Activated effector memory CD4-positive, alpha-beta T cell treated with Interleukin-2 at 50 U/mL for 16 hours (primary cell): ENCODE measurements around the gene ZAP70.

Experiments
- DNase-seq: peaks from one replicate; pipeline ENCODE4 v3.0.0-alpha.2; 2020

ZAP70 gene

DNA sequence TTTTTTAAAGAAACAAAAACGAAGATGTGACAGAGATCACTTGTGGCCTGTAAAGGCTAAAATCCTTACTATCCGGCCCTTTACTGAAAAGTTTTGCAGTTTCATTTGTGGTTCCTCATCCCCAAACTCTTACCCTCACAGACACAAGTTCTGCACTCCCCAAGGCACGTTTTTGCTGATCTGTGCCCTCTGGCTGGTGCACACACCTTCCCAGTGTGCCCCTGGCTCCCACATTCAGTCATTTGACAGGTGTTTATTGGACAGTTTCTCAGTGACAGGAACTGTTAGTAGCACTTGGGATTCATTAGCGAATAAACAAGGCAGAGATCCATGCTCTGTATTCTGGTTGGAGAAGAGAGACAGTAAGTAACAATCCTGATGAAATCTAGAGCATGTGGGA is 22.8 kb downstream of the ZAP70 start:
- no peak for DNase-seq

DNA sequence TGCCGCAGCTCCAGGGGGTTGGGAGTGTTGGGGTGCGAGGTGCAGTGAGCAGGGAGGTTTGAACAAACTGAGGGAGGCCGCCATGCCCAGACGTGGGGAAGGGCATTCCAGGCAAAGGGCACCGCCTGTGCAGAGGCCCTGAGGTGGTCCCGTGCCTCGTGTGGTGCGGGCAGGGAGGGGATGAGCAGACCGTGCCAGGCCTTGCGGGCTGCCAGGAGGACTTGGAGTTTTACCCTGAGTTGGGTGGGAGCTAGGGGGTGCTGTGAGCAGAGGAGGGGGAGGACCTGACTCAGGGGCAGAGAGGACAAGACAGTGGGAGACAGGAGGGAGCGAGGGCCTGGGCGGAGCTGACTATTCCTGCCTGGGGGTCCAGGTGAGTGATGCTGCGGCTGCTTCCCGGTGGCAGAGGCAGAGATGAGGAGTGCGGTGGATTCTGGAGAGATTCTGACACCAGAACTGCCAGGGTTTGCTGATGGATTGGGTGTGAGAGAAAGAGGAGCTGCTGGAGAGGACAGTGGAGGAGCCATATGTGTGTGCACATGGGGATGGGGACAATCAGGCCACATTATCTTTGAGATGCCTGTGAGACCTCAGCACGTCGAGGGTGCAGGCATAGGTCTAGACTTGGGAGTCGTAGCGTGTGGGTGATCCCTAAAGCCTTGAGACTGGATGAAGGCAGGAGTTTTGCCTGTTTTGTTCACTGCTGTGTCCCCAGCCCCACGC is 23.4 kb downstream of the ZAP70 start:
- DNase-seq: no peak

DNA sequence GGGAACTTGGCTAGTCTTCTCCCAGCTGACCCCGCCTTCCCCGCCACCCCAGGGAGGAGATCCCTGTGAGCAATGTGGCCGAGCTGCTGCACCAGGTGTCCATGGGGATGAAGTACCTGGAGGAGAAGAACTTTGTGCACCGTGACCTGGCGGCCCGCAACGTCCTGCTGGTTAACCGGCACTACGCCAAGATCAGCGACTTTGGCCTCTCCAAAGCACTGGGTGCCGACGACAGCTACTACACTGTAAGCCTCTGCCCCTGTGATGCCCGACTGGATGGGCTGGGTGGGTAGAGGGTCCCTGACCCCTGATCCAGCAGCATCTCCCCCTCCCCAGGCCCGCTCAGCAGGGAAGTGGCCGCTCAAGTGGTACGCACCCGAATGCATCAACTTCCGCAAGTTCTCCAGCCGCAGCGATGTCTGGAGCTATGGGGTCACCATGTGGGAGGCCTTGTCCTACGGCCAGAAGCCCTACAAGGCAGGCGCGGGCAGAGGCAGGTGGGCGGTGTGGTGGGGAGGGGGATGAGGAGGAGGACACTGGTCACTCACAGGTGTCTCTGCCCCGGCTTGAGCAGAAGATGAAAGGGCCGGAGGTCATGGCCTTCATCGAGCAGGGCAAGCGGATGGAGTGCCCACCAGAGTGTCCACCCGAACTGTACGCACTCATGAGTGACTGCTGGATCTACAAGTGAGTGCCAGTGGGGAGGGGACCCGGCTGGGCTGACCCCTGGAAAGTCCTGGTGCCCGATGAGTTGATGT is 24.2 kb downstream of the ZAP70 start:
- no peak for DNase-seq

DNA sequence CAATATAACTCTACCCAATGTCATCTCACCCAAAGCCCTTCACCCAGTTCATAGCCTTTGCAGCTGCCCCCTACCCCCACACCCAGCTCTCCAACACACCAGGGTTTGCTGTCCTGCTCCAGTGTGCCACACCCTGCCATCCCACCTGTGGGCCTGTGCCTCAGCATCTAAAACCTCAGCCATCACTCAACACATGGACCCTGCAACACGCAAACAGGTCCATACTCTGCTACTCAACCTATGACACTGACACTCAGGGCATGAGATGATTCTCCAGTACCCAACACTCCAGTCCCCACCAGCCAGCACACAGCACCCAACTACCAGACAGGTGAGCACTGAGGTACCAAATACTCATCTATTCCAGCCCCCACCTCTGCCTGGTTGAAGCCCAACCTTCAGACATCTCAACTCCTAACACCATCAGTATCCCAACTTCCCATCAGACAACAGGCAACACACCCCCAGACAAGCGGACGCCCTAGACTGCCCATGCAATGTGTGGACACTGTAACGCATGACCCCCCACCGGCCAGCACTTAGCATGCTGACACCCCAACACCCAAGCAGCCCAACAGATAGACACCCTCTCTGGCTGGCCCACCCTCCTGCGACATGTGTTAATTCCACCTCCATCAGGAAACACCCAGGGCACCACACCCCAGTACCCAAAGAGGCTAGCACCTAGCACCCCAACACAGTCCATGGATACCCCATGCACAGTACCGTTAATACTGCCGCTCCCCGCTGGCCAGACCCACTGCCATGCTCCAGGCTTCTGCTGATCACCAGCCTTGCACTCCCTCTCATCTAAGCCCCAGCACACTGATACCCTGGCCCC is 25.0 kb downstream of the ZAP70 start:
- DNase-seq: no peak

DNA sequence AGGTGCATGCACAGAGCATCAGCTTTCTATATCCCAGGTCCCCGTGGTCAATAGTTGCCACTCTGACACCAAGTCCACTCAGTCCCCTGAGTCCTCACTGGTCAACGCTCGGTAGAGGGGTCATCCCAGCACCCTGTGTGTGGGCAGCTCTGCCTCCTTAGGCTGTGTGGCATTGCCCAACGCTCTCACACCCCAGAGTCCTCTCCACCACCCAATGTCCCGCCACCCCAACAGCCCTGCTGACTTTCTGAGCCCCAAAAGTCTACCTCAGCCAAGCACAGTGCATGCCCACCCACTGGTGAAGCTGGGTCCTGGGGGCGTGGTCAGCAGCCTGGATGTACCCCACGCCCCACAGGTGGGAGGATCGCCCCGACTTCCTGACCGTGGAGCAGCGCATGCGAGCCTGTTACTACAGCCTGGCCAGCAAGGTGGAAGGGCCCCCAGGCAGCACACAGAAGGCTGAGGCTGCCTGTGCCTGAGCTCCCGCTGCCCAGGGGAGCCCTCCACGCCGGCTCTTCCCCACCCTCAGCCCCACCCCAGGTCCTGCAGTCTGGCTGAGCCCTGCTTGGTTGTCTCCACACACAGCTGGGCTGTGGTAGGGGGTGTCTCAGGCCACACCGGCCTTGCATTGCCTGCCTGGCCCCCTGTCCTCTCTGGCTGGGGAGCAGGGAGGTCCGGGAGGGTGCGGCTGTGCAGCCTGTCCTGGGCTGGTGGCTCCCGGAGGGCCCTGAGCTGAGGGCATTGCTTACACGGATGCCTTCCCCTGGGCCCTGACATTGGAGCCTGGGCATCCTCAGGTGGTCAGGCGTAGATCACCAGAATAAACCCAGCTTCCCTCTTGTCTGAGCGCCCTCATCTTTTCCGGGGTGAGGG is 25.9 kb downstream of the ZAP70 start:
- no peak for DNase-seq

DNA sequence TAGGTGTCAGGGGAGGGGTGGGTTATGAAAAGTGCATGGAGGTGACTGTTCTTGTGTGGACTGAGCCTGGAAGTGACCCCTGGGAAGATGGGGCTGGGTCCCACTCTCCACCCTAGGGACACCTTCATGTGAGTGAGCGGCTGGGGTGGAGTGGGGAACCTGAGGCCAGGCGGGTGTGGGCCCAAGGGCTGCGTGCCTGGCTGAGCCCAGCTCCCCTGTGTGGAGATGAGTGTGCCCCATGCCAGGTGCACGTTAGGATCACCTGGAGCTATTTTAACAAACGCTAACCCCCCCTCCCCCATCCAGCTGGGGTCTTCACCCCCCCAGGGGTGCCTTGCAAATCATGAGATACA is 26.5 kb downstream of the ZAP70 start:
- no peak for DNase-seq

DNA sequence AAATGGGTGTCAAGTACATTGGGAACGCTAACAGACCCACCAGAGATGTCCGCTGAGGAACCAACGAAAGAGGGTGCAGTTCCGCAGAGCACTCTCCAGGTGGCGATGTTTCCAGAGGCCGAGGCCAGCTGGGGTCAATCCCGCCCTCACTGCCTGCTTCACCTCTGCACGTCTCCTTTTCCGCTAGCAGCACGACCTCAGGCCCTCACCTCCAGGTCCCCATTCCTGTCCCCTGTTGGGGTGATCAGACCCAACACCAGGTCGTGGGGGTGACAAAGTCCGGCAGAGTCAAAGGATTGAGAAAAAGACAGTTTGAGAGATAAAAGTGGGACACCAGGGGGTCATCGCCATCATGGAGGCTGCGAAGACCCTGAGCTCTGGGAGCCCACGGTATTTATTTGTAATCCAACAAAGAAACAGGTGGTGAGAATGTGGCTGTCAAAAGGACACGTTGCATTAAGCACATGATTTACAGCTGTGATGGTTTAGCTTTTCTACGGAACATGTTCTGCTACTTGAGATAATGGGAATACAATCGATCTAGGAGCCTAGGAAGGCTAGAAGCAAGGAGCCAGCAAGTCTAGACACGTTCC is 27.3 kb downstream of the ZAP70 start:
- no peak for DNase-seq

DNA sequence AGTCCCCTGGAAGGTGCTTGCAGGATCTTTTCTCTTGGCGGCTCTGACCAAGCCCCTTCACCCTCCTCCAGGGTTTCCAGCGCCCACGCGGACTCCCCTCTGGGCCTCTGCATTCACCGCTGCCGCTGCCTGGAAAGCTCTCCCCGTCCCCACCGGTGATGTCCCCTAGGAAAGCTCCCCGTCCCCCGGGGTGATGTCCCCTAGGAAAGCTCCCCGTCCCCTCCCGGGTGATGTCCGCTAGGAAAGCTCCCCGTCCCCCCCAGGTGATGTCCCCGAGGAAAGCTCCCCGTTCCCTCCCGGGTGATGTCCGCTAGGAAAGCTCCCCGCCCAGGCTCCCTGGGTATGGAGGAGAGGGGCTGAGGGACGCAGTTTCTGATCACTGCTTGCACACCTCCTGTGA is 27.9 kb downstream of the ZAP70 start:
- no peak for DNase-seq

DNA sequence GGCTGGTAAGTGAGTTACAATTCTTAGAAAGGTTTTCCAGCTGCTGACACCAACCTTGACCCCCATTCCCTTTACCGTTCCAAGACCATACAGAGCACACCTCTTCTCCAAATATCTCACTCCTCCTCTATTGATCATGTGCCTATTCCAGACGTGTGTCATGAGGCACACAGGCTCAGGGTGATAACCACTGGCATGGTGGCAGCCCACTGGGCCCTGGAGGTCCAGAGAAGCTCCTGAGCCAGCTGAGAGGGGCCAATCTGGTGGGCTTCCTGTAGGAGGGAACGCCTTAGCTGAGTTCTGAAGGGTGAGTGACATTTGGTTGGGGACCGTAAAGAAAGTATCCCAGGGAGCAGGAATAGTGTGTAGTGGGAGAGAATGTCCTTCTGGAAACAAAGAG is 28.3 kb downstream of the ZAP70 start:
- DNase-seq: no peak

DNA sequence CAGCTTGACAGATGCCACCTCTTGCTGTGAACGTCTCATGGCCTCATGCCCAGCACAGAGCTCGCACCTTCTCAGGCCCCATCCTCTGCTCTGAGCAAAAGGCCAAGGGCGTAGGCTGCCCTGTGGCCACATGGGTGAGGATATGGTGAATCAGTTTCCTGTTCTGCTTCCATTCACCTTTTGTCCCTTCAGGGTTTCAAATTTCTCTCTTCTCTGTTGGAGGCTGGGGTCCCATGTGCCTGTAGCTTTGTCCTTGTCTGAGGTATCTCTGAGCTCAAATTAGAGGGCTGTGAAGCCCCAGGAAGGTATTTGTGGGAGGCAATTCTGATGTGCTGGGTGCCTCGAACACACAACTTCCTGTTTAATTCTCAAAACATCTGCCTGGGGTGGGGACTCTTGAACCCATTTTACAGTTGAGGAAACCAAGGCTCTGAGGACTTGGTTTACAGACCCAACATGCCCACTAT is 29.0 kb downstream of the ZAP70 start:
- peak; percentile 21 for DNase-seq

DNA sequence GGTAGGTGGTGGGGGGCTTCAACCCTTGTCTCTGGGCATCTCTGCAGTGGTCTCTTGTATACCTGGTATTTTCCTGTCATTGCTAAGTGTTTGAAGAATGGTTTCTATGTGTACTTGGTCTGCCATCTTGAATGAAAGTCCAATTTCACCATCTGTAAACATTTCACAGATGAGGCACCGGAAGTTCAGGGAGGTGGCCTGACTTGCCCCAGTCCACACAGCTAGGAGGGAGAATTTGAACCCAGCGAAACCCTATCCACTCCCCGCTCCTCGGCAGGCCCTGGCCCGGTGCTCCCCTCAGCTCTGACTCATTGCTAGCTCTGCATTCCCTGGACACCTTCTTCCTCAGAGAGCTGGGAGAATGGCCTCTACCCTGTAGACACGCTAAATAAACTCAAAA is 30.5 kb downstream of the ZAP70 start:
- DNase-seq: no peak

DNA sequence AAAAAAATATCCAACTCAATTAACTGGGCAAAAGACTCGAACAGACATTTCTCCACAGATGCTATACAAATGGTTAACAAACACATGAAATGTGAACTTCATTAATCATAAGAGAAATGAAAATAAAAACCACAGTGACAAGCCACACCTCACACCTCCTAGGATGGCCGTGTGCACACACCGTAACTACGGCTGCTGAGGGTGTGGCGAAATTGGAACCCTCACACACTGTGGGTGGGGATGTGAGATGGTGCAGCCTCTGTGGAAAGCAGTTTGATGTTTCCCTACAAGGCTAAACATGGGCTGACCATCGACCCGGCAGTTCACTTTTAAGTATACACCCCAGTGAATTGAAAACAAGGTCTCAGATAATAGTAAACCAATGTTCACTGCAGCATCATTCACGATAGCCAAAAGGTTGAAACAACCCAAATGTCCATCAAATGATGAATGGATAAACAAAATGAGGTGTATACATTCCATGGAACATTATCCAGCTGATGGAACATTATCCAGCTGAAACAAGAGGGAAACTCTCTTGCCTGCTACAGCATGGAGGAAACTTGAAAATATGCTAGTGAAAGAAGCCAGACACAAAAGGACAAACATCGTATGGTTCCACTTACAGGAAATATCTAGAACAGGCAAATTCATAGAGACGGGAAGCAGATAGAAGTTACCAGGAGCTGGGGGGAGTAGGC is 32.2 kb downstream of the ZAP70 start:
- DNase-seq: peak; percentile 27

DNA sequence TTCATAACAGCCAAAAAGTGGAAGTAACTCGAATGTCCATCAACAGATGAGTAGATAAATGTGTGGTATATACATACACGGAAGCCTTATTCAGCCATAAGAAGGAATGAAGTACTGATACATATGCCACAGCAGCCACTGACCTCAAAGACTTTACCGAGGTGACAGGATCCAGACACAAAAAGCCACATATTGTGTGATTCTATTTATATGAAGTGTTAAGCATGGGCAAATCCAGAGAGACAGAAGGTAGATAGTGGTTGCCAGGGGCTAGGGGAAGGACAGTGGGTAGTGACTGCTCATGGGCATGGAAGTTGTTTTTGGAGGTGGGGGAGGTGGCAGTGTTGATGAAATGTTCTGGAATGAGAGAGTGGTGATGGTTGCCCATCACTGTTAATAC is 33.9 kb downstream of the ZAP70 start:
- DNase-seq: no peak

DNA sequence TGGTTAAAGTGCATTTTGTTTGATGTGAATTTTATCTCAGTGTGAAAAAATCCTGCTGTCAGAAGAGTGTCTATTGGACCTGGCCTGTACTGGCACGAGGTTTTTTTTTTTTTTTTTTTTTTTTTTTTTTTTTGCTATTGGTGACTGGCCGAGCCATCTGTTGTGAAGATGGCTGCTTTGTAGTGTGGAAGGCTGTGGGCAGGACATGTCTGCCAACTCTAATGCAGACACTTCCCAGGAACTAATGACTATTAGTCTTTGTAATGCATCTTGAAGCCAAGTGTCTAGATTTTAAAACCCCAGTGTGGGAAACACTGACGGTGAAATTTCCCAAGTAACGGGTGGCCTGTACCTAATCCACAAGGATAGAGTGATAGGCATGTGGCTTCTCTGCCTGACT is 34.3 kb downstream of the ZAP70 start:
- DNase-seq: no peak

DNA sequence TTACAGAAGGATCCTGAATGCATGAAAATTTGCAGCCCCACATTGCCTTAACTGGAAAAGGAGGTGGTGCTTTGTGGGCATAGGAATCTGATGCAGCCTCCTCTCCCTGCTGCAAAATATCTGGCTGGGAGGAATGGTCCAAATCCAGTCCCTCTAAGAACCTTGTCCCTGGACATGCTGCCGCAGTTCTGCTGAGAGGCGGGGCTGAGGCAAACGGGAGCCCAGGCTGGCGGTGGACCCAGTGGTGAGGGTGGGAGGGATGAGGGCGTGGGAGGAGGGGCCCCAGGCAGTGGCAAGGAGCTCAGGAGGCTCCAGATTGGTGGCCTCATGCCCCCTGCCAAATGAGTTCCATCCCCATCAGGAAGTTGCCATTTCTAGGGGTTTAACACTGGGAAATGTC is 36.2 kb downstream of the ZAP70 start:
- no peak for DNase-seq

DNA sequence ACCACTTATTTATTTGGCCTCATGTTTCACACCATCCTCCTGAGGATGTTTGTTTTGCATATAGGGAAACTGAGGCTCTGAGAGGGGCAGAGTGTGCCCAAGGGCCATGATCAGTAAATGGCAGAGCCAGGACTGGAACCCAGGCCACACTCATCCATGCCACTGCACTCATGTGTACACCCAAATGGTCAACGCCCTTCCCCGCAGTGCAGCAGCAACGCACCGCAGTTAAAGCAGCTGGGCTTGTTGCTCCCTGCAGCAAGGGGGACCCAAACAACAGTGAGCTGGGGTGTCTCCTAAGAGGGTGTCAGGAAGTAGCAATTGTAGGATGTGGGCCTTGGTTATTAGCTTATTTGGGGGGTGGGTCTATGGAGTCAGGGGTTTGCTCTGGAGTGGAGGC is 36.6 kb downstream of the ZAP70 start:
- DNase-seq: no peak

DNA sequence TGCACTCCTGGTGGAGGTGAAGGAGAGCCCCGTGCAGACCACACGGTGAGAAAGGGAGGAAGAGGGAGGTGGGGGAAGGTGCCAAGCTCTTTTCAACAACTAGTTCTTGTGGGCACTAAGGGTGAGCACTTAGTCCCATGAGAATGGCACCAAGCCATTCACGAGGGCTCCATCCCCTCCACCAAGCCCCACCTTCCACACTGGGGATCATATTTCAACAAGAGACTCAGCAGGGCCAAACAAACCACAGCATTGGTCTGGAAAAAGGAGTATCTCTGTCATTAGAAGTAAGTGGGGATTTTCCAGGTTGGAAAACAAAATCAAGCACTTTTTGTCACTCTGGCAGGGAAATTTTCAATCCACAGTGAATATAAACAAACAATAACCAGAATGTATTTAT is 38.4 kb downstream of the ZAP70 start:
- DNase-seq: no peak

DNA sequence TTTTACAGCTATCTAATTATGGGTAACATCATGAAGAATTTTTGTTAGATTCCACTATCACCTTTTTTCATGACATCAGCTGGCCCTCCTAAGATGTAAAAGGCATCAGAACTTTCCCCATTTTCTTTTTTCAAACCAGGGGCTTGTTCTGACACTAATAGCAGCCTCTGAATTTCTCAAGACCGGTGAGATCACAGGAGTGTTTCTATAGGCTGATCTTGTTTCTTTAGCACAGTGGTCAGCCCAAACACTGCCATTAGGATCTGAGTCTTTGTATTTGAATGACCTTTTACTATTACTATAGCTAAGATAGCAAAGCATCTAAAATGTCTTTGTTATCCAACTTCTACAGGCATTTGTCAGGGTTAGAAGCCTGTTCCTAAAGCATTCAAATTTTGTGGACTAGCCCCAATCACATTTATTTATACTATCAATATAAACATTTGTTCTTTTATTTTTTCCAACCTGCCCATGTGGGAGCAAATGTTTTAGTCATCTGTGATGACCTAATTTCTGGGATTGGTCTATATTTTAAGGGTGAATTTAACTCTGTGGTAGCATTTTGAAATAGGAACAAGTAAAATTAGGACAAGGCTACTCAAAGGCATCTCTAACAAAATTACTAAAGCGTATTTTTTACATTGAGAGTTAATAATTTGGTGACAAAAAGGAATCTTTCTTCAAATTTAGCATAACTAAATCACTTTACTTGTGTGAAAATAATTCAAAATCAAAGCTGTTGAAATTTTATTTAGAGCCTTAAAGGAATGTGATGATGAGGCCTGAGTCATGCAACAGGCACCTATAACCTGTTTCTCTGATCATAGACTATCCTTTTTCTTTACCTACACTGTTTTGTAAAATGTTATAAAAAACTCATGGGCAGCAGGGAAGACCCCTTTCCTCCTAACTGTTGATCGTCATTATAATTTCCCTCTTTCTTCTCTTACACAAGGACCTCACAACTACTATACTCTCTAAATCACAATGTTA is 39.3 kb downstream of the ZAP70 start:
- DNase-seq: no peak

DNA sequence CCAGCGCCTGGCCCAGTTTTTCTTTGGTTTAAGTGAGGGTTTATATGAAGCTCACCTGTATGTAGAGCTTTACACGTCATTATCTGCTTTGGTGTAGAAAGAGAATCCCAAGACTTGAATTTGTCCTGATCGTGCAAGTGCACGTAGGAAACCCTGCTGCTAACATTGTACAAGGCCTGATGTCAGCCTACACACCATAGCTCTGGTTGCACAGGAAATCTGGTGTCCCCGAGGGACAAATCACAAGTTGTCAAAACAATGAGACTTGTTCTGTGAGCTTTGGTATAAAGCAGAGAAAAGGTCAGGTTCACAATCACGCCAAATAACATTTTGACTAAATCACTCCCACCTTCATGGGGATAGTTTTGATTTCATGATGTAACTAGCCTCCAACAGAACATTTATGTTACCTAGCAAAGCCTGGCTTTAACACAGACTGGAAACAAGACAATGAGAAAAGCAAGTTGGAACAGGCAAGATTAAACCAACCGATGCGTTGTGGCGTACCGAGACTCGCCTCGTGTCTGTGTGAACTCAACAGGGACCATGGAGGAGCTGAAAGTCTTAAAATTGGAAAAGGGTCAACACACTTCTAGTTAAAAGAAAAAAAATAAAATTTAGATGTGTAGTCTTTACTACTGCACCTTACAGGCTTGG is 41.4 kb downstream of the ZAP70 start:
- DNase-seq: no peak

DNA sequence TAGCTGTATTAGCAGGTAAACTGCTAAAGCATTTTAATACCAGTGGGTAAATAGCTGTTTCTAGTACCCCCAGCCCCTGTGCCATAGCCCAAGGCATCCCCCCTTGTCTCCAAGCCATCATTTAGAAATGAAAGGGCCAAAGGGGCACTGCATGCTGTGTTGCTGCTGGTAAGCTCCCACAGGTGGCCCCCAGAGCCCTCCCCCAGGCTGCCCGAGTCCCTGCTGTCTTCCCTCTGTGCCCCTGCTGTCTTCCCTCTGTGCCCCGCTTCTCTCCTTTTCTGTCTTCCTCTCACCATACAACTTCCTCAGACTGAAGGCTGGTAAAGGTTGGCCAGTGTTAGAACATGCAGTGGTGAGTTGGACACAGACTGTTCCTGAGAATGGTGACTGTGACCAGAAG is 42.1 kb downstream of the ZAP70 start:
- no peak for DNase-seq
